DOHH2 (cell line): ENCODE data around the gene SLC6A16.
"Not testable (repeated sequence)": the region's sequence is repeated elsewhere in the genome, so short reads cannot be mapped to it uniquely, and the experiment has no call there.

ENCODE experiments used
- EZH2phosphoT487 ChIP-seq: fragments of 200-600 bp; sonication (generic); IDR thresholded peaks from 2 replicates; pipeline ENCODE4 v1.6.1; 2017; ENCODE audit warnings: borderline replicate concordance, mild to moderate bottlenecking, antibody characterized with exemption, low read length, moderate library complexity, mixed read lengths
- TF ChIP-seq, protein P1 (sequence below): fragments of 200-600 bp; sonication (generic); IDR thresholded peaks from one replicate; pipeline ENCODE4 v1.5.1; 2014; ENCODE audit warnings: antibody characterized with exemption, mild to moderate bottlenecking, low read depth, low read length; ENCODE audit not compliant: poor library complexity, severe bottlenecking

DNA sequence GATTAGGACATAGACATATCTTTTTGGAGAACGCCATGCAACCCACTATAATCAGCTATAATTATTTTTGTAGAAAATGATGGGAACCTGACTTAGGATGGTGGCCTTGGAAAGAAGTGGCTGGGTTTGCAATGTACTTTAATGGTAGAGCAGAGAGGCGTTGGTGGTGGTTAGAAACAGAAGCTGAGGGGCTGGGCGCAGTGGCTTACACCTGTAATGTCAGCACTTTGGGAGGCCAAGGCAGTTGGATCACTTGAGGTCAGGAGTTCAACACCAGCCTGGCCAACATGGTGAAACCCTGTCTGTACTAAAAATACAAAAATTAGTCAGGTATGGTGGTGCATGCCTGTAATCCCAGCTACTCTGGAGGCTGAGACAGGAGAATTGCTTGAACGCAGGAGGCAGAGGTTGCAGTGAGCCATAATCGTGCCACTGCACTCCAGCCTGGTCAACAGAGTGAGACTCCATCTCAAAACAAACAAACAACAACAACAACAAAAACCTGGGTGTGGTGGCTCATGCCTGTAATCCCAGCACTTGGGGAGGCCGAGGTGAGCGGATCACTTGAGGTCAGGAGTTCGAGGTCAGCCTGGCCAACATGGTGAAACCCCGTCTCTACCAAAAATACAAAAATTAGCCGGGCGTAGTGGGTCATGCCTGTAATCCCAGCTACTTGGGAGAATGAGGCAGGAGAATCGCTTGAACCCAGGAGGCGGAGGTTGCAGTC lies 7.9 kb upstream of the SLC6A16 start:
- TF ChIP-seq, protein P1, sequence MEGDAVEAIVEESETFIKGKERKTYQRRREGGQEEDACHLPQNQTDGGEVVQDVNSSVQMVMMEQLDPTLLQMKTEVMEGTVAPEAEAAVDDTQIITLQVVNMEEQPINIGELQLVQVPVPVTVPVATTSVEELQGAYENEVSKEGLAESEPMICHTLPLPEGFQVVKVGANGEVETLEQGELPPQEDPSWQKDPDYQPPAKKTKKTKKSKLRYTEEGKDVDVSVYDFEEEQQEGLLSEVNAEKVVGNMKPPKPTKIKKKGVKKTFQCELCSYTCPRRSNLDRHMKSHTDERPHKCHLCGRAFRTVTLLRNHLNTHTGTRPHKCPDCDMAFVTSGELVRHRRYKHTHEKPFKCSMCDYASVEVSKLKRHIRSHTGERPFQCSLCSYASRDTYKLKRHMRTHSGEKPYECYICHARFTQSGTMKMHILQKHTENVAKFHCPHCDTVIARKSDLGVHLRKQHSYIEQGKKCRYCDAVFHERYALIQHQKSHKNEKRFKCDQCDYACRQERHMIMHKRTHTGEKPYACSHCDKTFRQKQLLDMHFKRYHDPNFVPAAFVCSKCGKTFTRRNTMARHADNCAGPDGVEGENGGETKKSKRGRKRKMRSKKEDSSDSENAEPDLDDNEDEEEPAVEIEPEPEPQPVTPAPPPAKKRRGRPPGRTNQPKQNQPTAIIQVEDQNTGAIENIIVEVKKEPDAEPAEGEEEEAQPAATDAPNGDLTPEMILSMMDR, result not testable (repeated sequence)
- not testable (repeated sequence) for TF ChIP-seq EZH2phosphoT487
